GM23248 (cell line): Measurements from ENCODE around the gene FKBP10.

Experiments used
- EZH2 ChIP-seq: fragments of 200-600 bp; sonication (generic); IDR thresholded peaks from 2 replicates; pipeline ENCODE4 v1.6.1; 2018; ENCODE audit warnings: antibody characterized with exemption, mild to moderate bottlenecking; ENCODE audit not compliant: insufficient read depth, poor library complexity, severe bottlenecking
- EZH2phosphoT487 ChIP-seq: fragments of 200-600 bp; sonication (generic); IDR thresholded peaks from 2 replicates; pipeline ENCODE4 v1.6.1; 2018; ENCODE audit warnings: antibody characterized with exemption, moderate library complexity, mild to moderate bottlenecking, low read depth; ENCODE audit not compliant: insufficient read depth

DNA sequence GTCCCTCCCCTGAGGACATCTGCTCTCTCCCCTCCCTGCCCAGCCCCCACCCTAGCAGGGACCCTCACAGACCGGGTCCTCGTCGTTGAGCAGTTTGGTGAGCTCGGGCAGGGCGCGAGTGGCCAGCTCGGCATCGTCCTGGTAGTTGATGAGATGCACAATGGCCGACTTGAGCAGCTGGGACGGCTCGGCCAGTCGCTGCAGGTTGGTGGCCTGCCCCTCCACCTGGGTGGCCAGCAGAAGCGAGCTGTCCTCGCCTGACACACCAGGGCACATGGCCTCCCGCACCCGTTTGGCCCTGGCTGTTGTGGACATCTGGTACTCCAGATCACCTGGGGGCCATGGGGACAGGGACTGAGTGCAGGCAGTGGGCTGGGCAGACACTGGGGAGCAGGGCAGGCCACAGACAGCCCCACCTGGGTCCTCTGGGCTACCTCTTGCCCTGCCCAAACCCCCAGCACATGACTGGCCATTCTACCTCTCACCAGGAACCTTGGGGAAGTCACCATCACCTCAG is 43.4 kb upstream of the FKBP10 start:
- no peak for TF ChIP-seq EZH2
- TF ChIP-seq EZH2phosphoT487, result no peak
